Liver (tissue), 9 donors: Measurements from ENCODE around the gene CD6. TPM values are rescaled to one million over a fixed set of nuclear protein-coding genes. Genes with fewer than 3 reads are reported as not detected.

ENCODE experiments used
- DNase-seq: peaks from one replicate; pipeline ENCODE4 v3.0.0-alpha.2; 2017; ENCODE audit warnings: low spot score
- H3K27ac ChIP-seq, 2 donors: one replicate each; pipeline ENCODE4 v1.7.0; 2013; ENCODE audit warnings: inconsistent platforms in 2 of 2, low read length in 2 of 2, control low read depth in 1 of 2, low read depth in 1 of 2, mild to moderate bottlenecking in 1 of 2
- H3K27me3 ChIP-seq, 4 donors: one replicate each; pipeline versions ENCODE4 v1.6.1 to v1.7.0; 2013; ENCODE audit warnings: low read length in 3 of 4, inconsistent platforms in 1 of 4, mild to moderate bottlenecking in 1 of 4, moderate library complexity in 1 of 4; ENCODE audit not compliant: control insufficient read depth in 4 of 4, insufficient read depth in 4 of 4
- H3K36me3 ChIP-seq, 4 donors: one replicate each; pipeline versions ENCODE4 v1.6.1 to v1.7.0; 2013; ENCODE audit warnings: low read length in 3 of 4, mild to moderate bottlenecking in 3 of 4, low read depth in 1 of 4, moderate library complexity in 1 of 4; ENCODE audit not compliant: control insufficient read depth in 4 of 4, insufficient read depth in 3 of 4
- H3K4me1 ChIP-seq, 4 donors: one replicate each; pipeline versions ENCODE4 v1.6.1 to v1.7.0; 2013; ENCODE audit warnings: low read length in 3 of 4, mild to moderate bottlenecking in 3 of 4, moderate library complexity in 1 of 4; ENCODE audit not compliant: control insufficient read depth in 4 of 4, insufficient read depth in 4 of 4
- H3K4me3 ChIP-seq, 3 donors: one replicate each; pipeline versions ENCODE4 v1.6.1 to v1.7.0; 2013; ENCODE audit warnings: low read length in 3 of 3, control low read depth in 1 of 3, low read depth in 1 of 3, mild to moderate bottlenecking in 1 of 3
- H3K9ac ChIP-seq, 2 donors: one replicate each; pipeline ENCODE4 v1.7.0; 2013; ENCODE audit warnings: low read length in 2 of 2, mild to moderate bottlenecking in 2 of 2, moderate library complexity in 2 of 2, control low read depth in 1 of 2, low read depth in 1 of 2
- H3K9me3 ChIP-seq, 4 donors: one replicate each; pipeline versions ENCODE4 v1.6.1 to v1.7.0; 2013; ENCODE audit warnings: low read length in 3 of 4; ENCODE audit not compliant: control insufficient read depth in 4 of 4
- FOXA1 ChIP-seq: IDR thresholded peaks from 2 replicates; pipeline ENCODE4 v1.6.1; 2016; ENCODE audit warnings: antibody characterized with exemption
- FOXA2 ChIP-seq: IDR thresholded peaks from 2 replicates; pipeline ENCODE4 v1.6.1; 2016; ENCODE audit warnings: antibody characterized with exemption
- GABPA ChIP-seq, 2 donors: IDR thresholded peaks in 1 of 2; conservative IDR thresholded peaks in 1 of 2; 2 replicates each; pipeline ENCODE4 v1.6.1; 2016; ENCODE audit warnings: antibody characterized with exemption in 2 of 2, mild to moderate bottlenecking in 1 of 2, moderate library complexity in 1 of 2
- JUND ChIP-seq, 2 donors: IDR thresholded peaks; 2 replicates each; pipeline ENCODE4 v1.6.1; 2016; ENCODE audit warnings: antibody characterized with exemption in 2 of 2
- RAD21 ChIP-seq, 2 donors: IDR thresholded peaks; 2 replicates each; pipeline ENCODE4 v1.6.1; 2016; ENCODE audit warnings: antibody characterized with exemption in 2 of 2, mild to moderate bottlenecking in 2 of 2
- RXRA ChIP-seq, 2 donors: IDR thresholded peaks; 2 replicates each; pipeline ENCODE4 v1.6.1; 2017 to 2018; ENCODE audit warnings: antibody characterized with exemption in 2 of 2, mild to moderate bottlenecking in 1 of 2
- SP1 ChIP-seq: IDR thresholded peaks from 2 replicates; pipeline ENCODE4 v1.6.1; 2018; ENCODE audit warnings: antibody characterized with exemption, mild to moderate bottlenecking
- TAF1 ChIP-seq: conservative IDR thresholded peaks from 2 replicates; pipeline ENCODE4 v1.6.1; 2016; ENCODE audit warnings: antibody characterized with exemption, mild to moderate bottlenecking
- YY1 ChIP-seq: IDR thresholded peaks from 2 replicates; pipeline ENCODE4 v1.6.1; 2016; ENCODE audit warnings: antibody characterized with exemption, mild to moderate bottlenecking
- WGBS: extraction: QIAGEN DNeasy Blood & Tissue Kit; methylation state at CpG from one replicate; pipeline ENCODE4 v1.1.7; 2013; 5-methylcytosine and 5-hydroxymethylcytosine counted together
- polyA plus RNA-seq, 2 donors: library from polyadenylated mRNA; stranded (reverse) in 1 of 2; unstranded in 1 of 2; fragments of 200-250 nt in 1 of 2; fragments of >200 nt in 1 of 2; fragmentation: Nextera tagmentation in 1 of 2; extraction: Ambion mirVana in 1 of 2; gene quantifications; one replicate each; pipeline versions ENCODE4 v1.2.1 to v1.2.3, GENCODE V29; 2013 to 2015
- total RNA-seq, 2 donors: library from RNA; depleted of rRNA; stranded (reverse); fragments of >200 nt; gene quantifications; one replicate each; pipeline ENCODE4 v1.2.3, GENCODE V29; 2014
- TF ChIP-seq, protein P1 (sequence below): fragments of 150-350 bp; IDR thresholded peaks from 2 replicates; pipeline ENCODE4 v1.5.1; 2017; ENCODE audit warnings: improper control_type of control experiment, low read depth, low read length; ENCODE audit not compliant: missing input control
- TF ChIP-seq, protein P2 (sequence below): IDR thresholded peaks from 2 replicates; pipeline ENCODE4 v1.6.1; 2016; ENCODE audit warnings: antibody characterized with exemption, mild to moderate bottlenecking
- TF ChIP-seq, protein P3 (sequence below): IDR thresholded peaks from 2 replicates; pipeline ENCODE4 v1.6.1; 2016; ENCODE audit warnings: antibody characterized with exemption
- TF ChIP-seq, protein P4 (sequence below): IDR thresholded peaks from 2 replicates; pipeline ENCODE4 v1.6.1; 2016; ENCODE audit warnings: antibody characterized with exemption
- TF ChIP-seq, protein P5 (sequence below): IDR thresholded peaks from 2 replicates; pipeline ENCODE4 v1.6.1; 2016; ENCODE audit warnings: antibody characterized with exemption
- donor health status: healthy.
- donor health status: healthy.
- donor health status: healthy.
- donor health status: healthy.
- donor health status: healthy.

Gene CD6
- total and polyA plus RNA-seq, 4 donors, result 0.31 to 0.59 (median 0.45) TPM

DNA sequence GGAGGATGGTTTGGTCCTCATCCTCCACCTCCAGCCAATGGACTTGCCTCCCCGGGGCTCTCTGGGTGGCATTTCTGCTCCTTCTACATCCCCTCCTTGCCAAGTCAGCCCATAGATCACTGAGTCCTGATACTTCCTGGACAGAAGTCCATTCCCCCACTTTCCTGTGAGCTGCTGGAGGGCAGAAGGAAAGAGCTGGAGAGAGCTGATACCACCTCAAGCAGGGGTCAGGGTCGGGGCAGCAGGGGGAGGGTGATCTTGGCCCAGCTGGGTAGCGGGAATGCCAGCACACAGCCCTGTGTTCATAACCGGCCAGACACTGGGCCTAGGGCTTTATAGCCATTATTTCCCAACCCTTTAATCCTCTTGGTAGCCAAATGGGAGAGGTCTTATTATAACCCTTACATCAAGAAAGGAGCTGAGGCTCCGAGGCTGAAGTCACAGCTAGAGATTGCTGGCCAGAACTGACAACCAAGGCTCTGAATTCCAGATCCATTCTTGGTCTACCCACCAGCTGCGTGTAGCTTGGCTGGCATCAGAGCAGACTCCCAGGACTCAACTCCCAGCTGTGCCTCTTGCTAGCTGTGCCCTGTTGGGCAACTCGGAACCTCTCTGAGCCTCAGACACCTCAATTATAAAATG, 39.9 kb downstream of the CD6 start:
- Histone ChIP-seq H3K27me3 (peaks cover 0 to 13% (median 5%) of the 10 kb centered on the region in 4 donors), H3K36me3 (no peaks in the 10 kb centered on the region), H3K9ac (no peak overlapping the region), H3K9me3 (no peaks in the 10 kb centered on the region), H3K4me3 (no peak overlapping the region), H3K4me1 (peaks cover 2 to 14% (median 10%) of the 10 kb centered on the region in 4 donors), H3K27ac (no peak overlapping the region)
- TF ChIP-seq SP1 (no peak), RXRA (IDR thresholded peaks at IDR 0.05) (no peak), FOXA2 (no peak), RAD21 (IDR thresholded peaks at IDR 0.05) (no peak), JUND (IDR thresholded peaks at IDR 0.05) (no peak), TAF1 (no peak)
- TF ChIP-seq, protein P1, sequence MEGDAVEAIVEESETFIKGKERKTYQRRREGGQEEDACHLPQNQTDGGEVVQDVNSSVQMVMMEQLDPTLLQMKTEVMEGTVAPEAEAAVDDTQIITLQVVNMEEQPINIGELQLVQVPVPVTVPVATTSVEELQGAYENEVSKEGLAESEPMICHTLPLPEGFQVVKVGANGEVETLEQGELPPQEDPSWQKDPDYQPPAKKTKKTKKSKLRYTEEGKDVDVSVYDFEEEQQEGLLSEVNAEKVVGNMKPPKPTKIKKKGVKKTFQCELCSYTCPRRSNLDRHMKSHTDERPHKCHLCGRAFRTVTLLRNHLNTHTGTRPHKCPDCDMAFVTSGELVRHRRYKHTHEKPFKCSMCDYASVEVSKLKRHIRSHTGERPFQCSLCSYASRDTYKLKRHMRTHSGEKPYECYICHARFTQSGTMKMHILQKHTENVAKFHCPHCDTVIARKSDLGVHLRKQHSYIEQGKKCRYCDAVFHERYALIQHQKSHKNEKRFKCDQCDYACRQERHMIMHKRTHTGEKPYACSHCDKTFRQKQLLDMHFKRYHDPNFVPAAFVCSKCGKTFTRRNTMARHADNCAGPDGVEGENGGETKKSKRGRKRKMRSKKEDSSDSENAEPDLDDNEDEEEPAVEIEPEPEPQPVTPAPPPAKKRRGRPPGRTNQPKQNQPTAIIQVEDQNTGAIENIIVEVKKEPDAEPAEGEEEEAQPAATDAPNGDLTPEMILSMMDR, result no peak
- TF ChIP-seq, protein P2, sequence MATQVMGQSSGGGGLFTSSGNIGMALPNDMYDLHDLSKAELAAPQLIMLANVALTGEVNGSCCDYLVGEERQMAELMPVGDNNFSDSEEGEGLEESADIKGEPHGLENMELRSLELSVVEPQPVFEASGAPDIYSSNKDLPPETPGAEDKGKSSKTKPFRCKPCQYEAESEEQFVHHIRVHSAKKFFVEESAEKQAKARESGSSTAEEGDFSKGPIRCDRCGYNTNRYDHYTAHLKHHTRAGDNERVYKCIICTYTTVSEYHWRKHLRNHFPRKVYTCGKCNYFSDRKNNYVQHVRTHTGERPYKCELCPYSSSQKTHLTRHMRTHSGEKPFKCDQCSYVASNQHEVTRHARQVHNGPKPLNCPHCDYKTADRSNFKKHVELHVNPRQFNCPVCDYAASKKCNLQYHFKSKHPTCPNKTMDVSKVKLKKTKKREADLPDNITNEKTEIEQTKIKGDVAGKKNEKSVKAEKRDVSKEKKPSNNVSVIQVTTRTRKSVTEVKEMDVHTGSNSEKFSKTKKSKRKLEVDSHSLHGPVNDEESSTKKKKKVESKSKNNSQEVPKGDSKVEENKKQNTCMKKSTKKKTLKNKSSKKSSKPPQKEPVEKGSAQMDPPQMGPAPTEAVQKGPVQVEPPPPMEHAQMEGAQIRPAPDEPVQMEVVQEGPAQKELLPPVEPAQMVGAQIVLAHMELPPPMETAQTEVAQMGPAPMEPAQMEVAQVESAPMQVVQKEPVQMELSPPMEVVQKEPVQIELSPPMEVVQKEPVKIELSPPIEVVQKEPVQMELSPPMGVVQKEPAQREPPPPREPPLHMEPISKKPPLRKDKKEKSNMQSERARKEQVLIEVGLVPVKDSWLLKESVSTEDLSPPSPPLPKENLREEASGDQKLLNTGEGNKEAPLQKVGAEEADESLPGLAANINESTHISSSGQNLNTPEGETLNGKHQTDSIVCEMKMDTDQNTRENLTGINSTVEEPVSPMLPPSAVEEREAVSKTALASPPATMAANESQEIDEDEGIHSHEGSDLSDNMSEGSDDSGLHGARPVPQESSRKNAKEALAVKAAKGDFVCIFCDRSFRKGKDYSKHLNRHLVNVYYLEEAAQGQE, result no peak
- TF ChIP-seq, protein P3, sequence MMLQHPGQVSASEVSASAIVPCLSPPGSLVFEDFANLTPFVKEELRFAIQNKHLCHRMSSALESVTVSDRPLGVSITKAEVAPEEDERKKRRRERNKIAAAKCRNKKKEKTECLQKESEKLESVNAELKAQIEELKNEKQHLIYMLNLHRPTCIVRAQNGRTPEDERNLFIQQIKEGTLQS, result no peak
- TF ChIP-seq, protein P4, sequence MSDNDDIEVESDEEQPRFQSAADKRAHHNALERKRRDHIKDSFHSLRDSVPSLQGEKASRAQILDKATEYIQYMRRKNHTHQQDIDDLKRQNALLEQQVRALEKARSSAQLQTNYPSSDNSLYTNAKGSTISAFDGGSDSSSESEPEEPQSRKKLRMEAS, result no peak
- TF ChIP-seq, protein P5, sequence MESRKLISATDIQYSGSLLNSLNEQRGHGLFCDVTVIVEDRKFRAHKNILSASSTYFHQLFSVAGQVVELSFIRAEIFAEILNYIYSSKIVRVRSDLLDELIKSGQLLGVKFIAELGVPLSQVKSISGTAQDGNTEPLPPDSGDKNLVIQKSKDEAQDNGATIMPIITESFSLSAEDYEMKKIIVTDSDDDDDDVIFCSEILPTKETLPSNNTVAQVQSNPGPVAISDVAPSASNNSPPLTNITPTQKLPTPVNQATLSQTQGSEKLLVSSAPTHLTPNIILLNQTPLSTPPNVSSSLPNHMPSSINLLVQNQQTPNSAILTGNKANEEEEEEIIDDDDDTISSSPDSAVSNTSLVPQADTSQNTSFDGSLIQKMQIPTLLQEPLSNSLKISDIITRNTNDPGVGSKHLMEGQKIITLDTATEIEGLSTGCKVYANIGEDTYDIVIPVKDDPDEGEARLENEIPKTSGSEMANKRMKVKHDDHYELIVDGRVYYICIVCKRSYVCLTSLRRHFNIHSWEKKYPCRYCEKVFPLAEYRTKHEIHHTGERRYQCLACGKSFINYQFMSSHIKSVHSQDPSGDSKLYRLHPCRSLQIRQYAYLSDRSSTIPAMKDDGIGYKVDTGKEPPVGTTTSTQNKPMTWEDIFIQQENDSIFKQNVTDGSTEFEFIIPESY, result no peak
- DNase-seq, result no peak
- 63% methylated on average over 7 of the region's 7 CpGs for WGBS

DNA sequence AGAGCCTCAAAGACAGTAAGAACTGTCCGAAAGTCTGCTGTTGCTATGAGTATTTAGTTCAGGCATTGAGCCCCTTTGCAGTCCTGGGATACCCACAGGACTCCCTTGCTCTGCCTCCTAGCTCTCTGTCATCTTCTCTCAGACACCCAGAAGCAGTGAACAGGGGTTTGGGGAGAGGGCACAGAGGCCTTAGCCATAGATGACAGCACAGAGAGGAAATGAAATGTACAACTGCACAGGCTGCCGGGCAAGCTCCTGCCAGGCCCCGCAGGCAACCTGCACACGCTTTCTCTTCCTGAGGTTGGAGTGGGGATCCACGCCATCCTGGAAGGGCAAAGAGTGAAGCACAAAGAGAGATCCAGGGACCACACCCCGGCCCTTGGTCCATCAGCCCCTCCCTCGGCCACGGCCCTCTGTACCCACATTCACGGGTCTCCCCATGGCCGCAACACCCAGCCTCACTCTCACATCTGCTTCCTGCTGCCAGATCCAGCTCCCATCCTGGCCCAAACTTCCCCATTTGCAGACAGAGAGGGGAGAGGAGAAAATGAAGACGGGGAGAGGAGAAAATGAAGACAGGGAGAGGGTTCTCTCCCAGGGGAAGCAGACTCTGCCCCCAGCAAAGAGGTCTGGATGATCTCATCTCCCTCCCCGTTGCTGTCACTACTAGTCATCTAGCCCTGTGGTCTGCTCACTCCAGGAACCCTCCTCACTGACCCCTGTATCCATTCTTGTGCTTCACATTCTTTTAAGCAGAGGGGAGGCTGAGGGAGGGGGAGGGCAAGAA, 40.7 kb downstream of the CD6 start:
- Histone ChIP-seq H3K27me3 (peaks cover 0 to 9% (median 4%) of the 10 kb centered on the region in 4 donors), H3K27ac (no peak overlapping the region), H3K4me3 (no peak overlapping the region), H3K36me3 (no peaks in the 10 kb centered on the region), H3K4me1 (peaks cover 2 to 13% (median 10%) of the 10 kb centered on the region in 4 donors), H3K9ac (no peak overlapping the region), H3K9me3 (no peaks in the 10 kb centered on the region)
- WGBS, result 58% methylated on average over 12 of the region's 12 CpGs
- no peak for DNase-seq
- no peak for TF ChIP-seq RAD21 (IDR thresholded peaks at IDR 0.05)
- no peak for TF ChIP-seq GABPA (IDR thresholded peaks at IDR 0.05 in 1 of 2, conservative IDR thresholded peaks at IDR 0.05 in 1 of 2)
- TF ChIP-seq FOXA1, result no peak
- TF ChIP-seq RXRA (IDR thresholded peaks at IDR 0.05), result no peak
- no peak for TF ChIP-seq JUND (IDR thresholded peaks at IDR 0.05)
- TF ChIP-seq, protein P4, result no peak
- TF ChIP-seq YY1, result no peak
- no peak for TF ChIP-seq SP1
- TF ChIP-seq, protein P1, result no peak
- TF ChIP-seq FOXA2, result no peak
